Activated T-cell treated with anti-CD3 and anti-CD28 coated beads, Interleukin-2, amount 50 U/mL, for 1 hour (primary cell): ENCODE measurements around the gene DMD.
"Not testable (repeated sequence)": the region's sequence is repeated elsewhere in the genome, so short reads cannot be mapped to it uniquely, and the experiment has no call there.

ENCODE experiments used
- DNase-seq: peaks from one replicate; pipeline ENCODE4 v3.0.0-alpha.2; 2020

DMD gene

DNA sequence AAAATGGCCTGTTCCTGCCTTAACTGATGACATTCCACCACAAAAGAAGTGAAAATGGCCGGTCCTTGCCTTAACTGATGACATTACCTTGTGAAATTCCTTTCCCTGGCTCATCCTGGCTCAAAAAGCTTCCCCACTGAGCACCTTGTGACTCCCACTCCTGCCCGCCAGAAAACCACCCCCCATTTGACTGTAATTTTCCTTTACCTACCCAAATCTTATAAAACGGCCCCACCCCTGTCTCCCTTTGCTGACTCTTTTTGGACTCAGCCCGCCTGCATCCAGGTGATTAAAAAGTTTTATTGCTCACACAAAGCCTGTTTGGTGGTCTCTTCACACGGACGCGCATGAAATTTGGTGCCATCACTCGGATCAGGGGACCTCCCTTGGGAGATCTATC, 1833.5 kb downstream of the DMD start:
- not testable (repeated sequence) for DNase-seq

DNA sequence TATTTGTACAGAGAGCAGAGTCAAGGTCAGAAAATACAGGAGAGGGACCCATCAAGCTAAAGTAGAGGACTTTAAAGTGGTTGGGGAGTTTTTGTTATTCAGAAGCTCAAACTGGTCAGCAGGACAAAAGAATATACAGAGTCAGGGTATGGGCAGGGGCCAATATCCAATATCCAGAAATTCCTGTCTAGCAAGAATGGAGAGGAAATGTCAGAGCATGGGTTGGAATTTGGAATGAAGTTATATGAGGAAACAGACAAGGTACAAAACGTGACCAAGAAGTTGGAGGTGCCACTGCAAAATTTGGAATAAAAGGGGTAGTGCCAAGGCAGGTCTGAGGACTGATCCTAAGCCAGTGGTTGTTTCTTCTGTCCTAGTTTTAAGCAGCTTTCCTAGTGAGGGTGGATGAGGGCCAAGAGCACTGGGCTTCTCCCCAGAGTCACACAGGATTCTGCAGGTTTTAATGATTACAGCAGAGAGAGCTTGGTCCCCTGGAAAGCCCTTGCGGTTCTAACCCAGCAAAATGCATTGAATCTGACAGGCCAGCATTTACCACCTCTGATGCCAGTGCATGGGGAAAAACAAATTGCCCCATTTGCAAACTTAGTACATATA, 1834.8 kb downstream of the DMD start:
- no peak for DNase-seq

- no peak for DNase-seq
Measured at GRCh38 chrX:31374786-31375185, 1836.6 kb downstream of the DMD start.

- no peak for DNase-seq
Measured at GRCh38 chrX:31371956-31372355, 1839.4 kb downstream of the DMD start.

- DNase-seq = no peak
Measured at GRCh38 chrX:31367816-31368215, 1843.5 kb downstream of the DMD start.

- no peak for DNase-seq
Measured at GRCh38 chrX:31366041-31366440, 1845.3 kb downstream of the DMD start.

GRCh38 chrX:31356275-31357212, 1854.8 kb downstream of the DMD start:
- no peak for DNase-seq

DNA sequence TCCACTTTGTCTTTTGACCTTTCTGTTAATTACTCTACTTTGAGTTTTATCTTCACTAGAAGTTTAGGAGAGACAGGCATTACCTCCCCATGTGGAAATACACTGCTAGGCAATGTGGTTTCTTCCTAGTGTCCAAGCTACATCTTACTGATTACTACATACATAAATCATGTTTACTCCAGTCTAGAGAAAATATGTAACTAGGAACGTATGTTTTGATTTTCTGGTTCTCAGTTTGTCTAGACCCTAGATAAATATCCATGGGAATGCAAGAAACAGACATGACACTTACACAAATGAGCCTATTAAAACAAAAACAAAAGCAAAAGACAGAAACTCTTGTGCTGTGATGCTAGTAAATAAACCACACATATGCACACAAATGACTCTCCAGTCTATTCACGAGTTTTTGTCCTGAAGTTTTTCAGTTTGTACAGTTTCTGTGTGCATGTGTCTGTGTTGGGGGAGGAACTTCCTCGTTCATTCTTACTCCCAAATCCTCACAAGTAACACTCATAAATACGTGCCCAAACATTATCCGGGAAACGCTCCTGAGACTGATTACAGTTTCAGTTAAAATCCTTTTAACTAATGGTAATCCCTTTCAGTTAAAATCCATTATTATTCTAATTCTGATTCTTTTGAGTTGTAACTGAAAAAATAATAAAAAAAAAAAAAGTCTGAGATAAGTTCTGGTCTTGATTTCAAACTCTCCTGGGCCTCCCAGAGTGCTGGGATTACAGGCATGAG, 1856.0 kb downstream of the DMD start:
- DNase-seq = no peak

GRCh38 chrX:31353095-31353494, 1858.3 kb downstream of the DMD start:
- DNase-seq = no peak

DNA sequence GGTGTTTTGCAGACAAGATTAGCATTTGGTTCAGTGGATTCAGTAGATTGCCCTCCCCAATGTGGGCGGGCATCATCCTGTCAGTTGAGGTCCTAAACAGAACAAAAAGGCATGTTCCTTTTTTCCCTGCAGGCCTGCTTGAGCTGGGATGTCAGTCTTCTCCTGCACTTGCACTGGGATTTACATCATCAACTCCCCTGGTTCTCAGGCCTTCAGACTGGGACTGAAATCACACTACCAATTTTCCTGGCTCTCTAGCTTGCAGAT, 1860.6 kb downstream of the DMD start:
- no peak for DNase-seq

DNA sequence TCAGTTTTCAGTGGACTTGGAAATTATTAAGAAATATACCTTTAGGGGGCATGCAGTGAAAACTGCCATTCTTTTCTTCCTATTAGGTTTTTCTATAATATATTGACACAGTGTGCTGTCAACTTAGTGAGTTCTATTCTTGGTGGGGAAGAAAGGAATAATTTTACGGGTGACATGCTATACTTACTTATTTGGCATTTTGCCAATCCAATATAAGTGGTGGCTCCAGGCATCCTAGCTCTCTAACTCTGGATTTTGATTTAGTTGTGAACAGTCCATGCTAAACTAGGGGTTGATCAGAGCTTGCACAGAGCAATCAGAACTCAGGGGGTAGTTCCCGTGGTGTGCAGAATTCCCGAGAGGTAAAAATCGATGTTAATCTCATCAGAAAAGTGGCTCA, 1861.8 kb downstream of the DMD start:
- no peak for DNase-seq

DNA sequence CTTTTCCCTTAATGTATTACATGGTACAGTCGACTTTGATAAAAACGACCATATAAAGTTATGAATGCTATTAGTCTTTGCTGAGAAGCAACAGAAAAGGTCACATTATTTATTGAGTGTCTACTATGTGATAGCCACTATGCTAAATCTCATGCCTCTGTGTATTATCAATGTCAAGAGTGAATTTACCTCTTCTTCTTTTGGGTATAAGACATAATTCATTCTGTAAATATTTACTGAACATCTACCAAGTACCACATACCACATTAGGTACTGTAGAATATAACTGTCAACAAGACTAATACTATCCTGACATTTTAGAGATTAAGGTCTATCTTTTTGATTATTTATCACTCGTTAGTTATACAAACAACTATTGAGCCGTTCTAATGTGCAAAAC, 1870.8 kb downstream of the DMD start:
- DNase-seq = no peak

GRCh38 chrX:31338991-31339350, 1872.4 kb downstream of the DMD start:
- DNase-seq = no peak

DNA sequence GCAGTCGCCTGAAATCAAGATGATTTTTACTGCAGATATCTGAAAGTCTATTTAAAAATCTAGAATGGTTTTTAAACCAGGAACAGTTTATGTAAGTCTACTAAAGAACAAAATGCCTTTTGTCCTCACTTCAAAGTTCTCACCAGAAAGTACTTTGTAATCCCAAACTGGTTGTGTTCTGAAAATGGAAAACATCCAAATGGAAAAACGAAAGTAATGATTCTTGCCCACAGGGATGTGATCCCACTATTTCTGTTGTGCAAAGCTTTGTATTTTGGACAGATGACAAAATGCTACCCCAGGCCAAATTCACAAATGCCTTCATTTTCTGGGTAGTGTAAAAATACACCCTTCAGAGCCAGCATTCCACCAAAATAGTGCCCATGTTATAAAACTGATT, 1874.0 kb downstream of the DMD start:
- DNase-seq = no peak

DNA sequence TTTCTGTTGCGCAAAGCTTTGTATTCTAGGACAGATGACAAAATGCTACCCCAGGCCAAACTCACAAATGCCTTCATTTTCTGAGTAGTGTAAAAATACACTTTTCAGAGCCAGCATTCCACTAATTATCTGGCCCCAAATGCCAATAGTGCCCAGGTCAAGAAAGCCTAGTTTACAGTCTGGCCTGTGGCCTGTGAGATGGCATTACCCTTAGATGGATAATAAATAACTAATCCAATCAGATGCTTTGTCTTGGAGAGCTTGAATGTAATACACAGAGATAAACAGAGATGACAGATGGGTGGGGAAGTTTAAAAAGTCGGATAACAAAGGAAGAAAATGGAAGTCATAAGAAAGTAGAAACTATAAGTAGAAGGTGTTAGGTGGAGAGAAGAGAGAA, 1874.9 kb downstream of the DMD start:
- no peak for DNase-seq

DNA sequence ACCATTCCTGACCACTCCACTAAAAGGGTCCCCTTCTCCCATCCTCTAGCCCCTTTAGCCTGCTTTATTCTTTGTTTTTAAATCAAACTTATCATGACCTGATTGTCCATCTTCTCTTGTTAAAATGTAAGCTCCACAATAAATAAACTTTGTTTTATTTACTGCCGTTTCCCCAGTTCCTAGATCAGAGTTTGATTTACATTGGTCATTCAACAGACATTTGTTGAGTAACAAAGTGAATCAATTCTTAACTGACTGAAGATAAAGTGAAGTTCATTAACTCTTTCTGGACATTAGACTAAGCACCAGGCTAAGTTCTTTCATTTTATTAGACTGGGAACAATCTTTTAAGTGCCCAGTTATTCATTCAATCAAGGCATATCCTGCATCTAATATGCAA, 1876.4 kb downstream of the DMD start:
- no peak for DNase-seq

GRCh38 chrX:31333165-31333831, 1878.1 kb downstream of the DMD start:
- no peak for DNase-seq

DNA sequence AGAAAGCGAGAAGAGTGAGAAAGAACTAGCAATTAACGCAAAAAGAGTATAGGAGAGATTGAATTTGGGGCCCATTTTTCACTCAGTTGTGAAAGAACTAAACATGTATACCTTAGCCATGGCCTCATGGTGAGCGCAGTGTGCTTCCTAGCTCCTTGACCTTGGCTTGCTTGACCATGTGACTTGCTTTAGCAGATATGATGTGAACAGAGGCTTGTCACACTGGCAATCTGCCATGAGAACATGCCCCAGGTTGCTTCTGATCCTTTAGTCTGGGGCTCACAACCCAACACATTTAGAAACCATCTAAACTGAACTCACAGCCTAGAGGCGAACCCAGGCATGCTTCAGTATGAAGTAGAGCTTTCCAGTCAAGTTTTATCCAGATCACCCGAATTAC, 1879.4 kb downstream of the DMD start:
- no peak for DNase-seq

DNA sequence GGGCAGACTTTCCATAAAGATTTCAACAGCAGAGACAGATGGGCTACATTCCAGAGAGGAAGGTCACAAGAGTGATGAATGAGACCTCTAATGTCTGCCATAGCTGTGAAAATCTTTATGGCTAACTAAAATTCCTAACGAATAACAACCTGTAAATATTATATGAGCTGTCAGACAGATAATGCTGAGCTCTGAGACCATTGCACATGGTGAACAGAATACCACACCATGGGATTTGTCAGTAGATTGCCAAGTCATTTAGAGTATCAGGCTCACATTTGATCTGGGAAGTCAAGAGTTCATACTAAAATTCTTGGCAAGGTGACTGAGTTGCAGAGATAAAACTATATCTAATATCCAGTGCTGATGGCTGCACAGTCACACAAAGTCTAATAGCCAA, 1880.3 kb downstream of the DMD start:
- no peak for DNase-seq

- no peak for DNase-seq
Measured at GRCh38 chrX:31329298-31329697, 1882.1 kb downstream of the DMD start.

- no peak for DNase-seq
Measured at GRCh38 chrX:31323658-31324057, 1887.7 kb downstream of the DMD start.

DNA sequence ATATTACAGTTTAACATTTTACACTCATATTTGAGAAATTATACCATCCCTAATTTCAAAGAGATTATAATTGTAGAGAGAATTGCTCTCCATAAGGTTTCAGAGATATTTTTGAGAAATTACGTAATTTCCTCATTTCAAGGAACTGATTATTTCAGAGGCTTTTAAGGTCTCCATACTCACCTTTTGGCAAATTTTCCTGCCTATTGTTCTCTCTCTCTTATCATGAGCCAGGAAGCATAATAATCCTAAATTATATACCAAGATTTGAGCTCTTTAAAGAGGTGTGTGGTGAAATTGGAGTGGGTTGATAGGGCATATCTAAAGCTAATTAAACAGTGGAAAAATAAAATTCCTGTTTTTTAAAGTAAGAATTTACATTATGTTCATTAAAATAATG, 1890.6 kb downstream of the DMD start:
- no peak for DNase-seq

DNA sequence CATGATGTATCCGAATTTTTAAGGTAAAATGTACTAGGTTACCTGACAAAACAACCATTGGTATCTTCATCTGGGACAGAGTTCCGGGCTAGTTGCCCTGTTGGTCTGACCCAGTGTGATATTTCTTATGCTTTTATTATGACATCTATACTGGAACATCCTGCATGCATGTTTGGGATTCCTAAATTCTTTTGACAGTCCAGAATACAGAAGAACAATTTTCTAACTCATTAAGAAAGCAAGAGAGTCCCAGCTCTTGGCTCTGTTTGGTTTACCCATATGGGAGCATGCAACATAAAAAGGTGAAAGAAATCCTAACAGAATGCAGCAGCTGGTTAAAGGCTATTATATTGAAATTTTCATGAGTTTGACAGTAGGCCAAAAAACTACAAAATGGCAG, 1891.8 kb downstream of the DMD start:
- DNase-seq = no peak

DNA sequence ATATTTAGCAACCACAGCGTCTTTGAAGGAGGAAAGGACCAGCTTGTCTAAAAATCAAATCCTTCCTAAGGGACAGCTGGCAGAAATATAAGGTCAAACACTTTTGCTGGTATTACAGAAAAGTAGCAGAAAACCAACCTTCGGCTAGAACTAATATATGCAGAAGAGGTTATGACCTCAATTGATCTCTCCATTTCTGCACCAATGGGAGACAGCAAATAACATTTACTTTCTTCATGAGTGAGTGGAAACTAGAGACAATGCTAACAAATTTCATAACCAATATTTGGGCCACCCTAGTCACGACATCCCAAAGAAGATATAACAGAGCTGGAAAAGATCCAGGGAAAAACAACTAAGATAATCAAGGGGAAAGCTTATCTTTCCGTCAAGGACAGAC, 1892.5 kb downstream of the DMD start:
- DNase-seq = no peak
